ENCODE results near the gene SFRP4.
A peak's percentile ranks its signal among the peaks of the same experiment; 100 is the strongest.

Gene SFRP4

DNA sequence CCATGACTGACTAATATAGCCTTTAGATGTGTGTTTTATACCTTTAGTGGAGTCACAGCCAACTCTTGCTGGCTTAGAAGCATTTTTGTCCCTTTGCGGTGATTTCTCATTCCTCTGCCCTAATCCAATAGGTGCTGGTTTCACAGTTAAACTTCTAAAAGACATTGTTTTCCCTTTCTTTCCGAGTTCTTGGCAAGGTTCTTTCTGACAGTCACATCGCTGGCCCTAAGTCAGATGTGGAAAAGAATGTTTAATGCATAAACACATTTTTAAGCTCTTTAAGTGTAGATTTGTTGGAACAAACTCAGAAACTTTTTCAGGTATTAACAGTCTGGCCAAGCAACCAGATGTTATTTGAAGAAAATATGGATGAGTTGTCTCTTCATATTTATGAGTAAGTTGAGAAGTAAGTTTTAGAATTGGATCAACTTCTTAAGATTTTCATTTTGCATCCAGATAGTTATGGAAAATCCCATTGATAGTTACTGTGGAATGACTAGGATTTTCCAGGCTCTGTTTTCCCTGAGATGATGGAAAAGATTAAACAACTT, 7.9 kb upstream of the SFRP4 start:
- FAIRE-seq, result no peak

GRCh38 chr7:37923996-37924395, 7.4 kb upstream of the SFRP4 start:
- no peak for FAIRE-seq

- FAIRE-seq, result no peak
These were observed 5.3 kb upstream of the SFRP4 start for GRCh38 chr7:37921876-37922275.

DNA sequence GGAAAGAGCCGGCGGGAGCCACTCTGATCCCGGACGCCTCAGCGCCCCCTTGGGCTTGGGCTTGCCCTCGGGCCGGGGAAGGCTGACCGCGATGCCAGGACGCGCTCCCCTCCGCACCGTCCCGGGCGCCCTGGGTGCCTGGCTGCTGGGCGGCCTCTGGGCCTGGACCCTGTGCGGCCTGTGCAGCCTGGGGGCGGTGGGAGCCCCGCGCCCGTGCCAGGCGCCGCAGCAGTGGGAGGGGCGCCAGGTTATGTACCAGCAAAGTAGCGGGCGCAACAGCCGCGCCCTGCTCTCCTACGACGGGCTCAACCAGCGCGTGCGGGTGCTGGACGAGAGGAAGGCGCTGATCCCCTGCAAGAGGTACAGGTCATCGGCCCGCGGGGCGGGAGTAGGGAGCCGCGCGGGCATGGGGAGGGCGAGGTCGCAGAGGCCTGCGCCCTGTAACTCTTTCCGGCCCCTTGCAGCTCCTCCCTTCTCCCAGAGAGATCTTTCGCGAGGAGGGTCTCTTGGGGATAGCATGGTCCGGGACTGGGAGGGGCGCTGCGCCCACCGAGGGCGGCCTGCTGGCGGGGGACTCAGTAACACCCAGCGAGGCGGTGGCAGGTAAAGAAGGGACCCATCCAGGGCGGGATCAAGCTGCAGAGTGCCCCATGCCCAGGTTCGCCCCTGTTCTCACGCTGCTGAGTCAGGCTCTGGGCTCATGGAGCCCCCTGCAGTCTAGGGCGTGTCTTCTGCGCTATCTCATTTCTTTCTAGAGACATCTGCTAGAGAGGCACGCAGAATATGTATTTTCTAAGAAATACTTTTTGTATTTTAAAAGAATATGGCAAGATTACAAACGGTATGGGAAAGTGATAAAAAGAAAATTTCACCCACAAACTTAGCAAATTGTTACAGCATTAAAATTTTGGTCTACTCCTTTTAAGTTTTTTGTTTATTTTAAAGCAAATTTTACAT, 4.5 kb upstream of the SFRP4 start:
- FAIRE-seq, result peak; percentile 85

DNA sequence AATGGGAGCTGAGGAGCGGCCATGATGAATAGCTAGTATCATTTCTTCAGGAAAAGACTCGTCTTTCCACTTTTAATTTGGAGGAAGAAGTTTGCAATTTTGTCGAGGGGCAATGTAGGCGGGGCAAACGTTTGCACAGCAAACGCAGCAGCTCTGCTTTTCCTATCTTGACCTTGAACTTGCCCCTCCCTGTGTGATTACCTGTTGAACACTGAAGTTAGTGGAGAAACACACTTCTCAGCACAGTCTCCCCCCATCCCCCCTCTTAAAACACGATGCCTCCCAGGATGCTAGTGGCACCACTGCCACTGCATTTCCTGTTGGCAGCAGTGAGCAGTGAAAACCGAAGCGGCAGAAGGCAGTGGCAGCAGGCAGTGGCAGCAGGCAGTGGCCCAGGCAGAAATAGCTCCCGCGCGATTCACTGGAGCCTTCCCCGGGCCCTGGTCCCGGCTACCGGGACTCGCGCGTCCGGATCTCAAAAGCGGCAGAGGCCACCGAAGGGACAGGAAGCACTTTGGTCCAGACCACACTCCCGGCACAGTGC, 3.8 kb upstream of the SFRP4 start, which contains the start of gene EPDR1:
Gene EPDR1, plus strand, starts transcription at position 336 of the 544 bp plus-strand sequence. CDS start 300 bp downstream, outside the sequence.
- no peak for FAIRE-seq

DNA sequence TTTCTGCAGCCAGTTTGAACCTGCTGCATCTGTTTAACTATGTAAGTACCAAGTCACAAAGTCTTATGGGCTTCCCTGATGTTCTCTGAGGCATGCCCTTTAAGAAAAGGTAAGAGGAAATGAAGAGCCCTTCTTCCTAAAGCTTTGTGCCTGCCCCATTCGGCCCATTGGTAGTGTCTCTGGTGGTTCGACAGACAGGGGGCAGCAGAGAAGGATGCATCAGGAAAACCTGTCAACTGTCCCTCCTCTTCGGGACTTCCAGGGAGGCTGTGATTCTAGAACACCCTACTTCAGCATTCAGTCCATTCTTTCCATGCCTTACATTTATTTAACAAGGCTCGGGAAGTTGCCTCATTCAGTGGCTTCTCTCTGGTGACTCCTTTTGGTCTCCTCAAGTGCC, 1.9 kb upstream of the SFRP4 start:
- FAIRE-seq, result no peak

GRCh38 chr7:37916017-37916672, 472 bp downstream of the SFRP4 start:
- no peak for FAIRE-seq

- FAIRE-seq, result no peak
These were observed 1.2 kb downstream of the SFRP4 start for GRCh38 chr7:37915438-37915837.

DNA sequence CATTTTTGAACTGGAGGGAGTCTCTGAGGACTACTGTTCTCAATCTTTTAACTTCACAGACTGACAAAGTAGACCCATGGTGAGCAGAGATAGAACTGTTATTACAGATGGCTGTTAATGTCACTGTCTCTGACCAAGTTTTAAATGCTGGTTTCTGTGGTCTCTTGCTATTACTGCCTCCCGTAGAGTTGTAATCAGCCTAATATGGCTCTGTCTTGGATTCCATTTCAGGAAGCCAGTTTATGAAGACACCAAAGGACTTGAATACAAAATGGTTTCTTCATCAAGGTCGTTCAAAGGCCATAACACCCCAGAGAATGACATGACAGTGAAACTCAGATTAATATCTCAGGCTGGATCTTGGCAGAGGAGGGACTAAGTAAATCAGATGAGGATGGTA, 3.9 kb downstream of the SFRP4 start:
- no peak for FAIRE-seq

- FAIRE-seq, result no peak
These were observed 8.3 kb downstream of the SFRP4 start for GRCh38 chr7:37908221-37908788.

- FAIRE-seq, result no peak
These were observed 14.6 kb downstream of the SFRP4 start for GRCh38 chr7:37901890-37902524.

- FAIRE-seq, result peak; percentile 95
These were observed 15.3 kb downstream of the SFRP4 start for GRCh38 chr7:37901236-37901827.

DNA sequence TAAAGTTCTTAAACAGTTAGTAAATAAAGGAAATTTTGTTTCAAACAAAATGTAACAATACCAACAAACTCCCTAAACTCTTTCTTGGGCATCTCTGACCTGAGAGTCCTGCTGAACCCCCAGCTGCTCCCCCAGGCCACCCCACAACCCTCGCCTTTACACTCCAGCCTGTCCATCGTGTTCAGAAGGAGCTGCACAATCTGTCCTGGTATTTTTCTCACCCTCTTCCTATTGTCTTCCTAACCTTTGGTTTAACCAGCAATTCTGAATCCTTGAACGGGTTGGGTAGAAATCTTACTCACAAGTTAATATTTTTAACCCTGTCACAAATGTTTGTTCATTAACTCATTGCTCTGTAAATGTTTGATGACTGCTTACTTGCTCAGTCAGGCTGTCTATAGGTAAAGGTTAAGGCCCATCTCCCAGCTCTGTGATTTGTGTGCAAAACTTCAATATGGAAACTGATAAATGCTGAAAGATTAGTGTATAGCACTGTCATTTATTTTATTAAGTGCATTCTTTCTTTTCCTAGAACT, 16.8 kb downstream of the SFRP4 start:
- FAIRE-seq, result no peak

- no peak for FAIRE-seq
These were observed 21.9 kb downstream of the SFRP4 start for GRCh38 chr7:37894671-37895070.

GRCh38 chr7:37893359-37893758, 23.3 kb downstream of the SFRP4 start:
- no peak for FAIRE-seq

DNA sequence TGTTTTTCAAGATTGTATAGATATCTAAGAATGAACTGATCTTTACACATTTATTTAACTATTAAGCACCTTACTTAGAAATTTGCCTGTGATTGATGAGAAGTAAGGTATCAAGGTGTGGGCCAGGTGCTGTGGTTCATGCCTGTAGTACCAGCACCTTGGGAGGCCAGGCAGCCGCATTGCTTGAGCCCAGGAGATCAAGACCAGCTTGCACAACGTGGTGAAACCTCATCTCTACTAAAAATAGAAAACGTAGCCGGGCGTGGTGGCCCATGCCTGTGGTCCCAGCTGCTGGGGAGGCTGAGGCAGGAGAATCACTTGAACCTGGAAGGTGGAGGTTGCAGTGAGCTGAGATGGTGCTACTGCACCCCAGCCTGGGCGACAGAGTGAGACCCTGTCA, 34.5 kb downstream of the SFRP4 start:
- no peak for FAIRE-seq
